ENCODE measurements around the gene ANXA2R.
A peak's percentile ranks its signal among the peaks of the same experiment; 100 is the strongest.
"Not testable (repeated sequence)": the region's sequence is repeated elsewhere in the genome, so short reads cannot be mapped to it uniquely, and the experiment has no call there.

Gene ANXA2R

GRCh38 chr5:43074987-43075318 is 34.8 kb upstream of the ANXA2R start:
- Histone ChIP-seq H3K4ac (ENCODE audit: low read depth in 1 of 2, low read length in 2 of 2) (no peak overlapping the region), H3K18ac (ENCODE audit: low read depth in 1 of 2, low read length in 2 of 2) (no peak overlapping the region), H2BK15ac (ENCODE audit: low read depth, poor library complexity, severe bottlenecking) (no peak overlapping the region), H3K36me3 (ENCODE audit: control insufficient read depth in 1 of 2, insufficient read depth in 2 of 2, low read depth in 1 of 2, low read length in 2 of 2) (peaks cover 27 to 28% of the 10 kb centered on the region in 2 experiments), H2BK12ac (ENCODE audit: low read length in 2 of 2) (no peak overlapping the region), H3K9me3 (ENCODE audit: control insufficient read depth, low read length) (no peaks in the 10 kb centered on the region), H3K9ac (ENCODE audit: low read length) (peak overlapping the region; percentile 57), H3K27ac (ENCODE audit: low read length, poor library complexity, severe bottlenecking) (no peak overlapping the region), H3K4me3 (ENCODE audit: insufficient read depth in 1 of 2, low read depth in 1 of 2, low read length in 2 of 2) (peak overlapping the region in 1 of 2 experiments; percentile 20), H3K23ac (ENCODE audit: low read length in 2 of 2) (no peak overlapping the region), H3K14ac (ENCODE audit: low read length in 2 of 2) (no peak overlapping the region), H3K79me1 (replicated peaks; ENCODE audit: low read length, poor library complexity, severe bottlenecking) (peaks cover 37% of the 10 kb centered on the region), H4K8ac (ENCODE audit: low read length) (peak overlapping the region; percentile 71), H2BK120ac (ENCODE audit: low read depth, low read length) (no peak overlapping the region), H2AFZ (ENCODE audit: low read depth, low read length) (no peak overlapping the region), H3K4me1 (ENCODE audit: control insufficient read depth, insufficient read depth, low read depth, low read length) (peaks cover 16% of the 10 kb centered on the region), H3K27me3 (ENCODE audit: control insufficient read depth in 1 of 2, insufficient read depth in 1 of 2, low read length in 2 of 2) (no peaks in the 10 kb centered on the region), H3K4me2 (ENCODE audit: low read length, poor library complexity, severe bottlenecking) (no peak overlapping the region), H2AK5ac (ENCODE audit: low read length, severe bottlenecking) (no peak overlapping the region), H2BK5ac (ENCODE audit: low read depth, low read length, poor library complexity, severe bottlenecking) (no peak overlapping the region), H4K91ac (ENCODE audit: low read length) (no peak overlapping the region)
- WGBS: 95% methylated on average over 9 of the region's 9 CpGs
- no peak for DNase-seq

- Histone ChIP-seq H3K4me2 (ENCODE audit: low read length, poor library complexity, severe bottlenecking) (no peak overlapping the region), H3K14ac (ENCODE audit: low read length in 2 of 2) (no peak overlapping the region), H2BK15ac (ENCODE audit: low read depth, poor library complexity, severe bottlenecking) (no peak overlapping the region), H3K27ac (ENCODE audit: low read length, poor library complexity, severe bottlenecking) (no peak overlapping the region), H3K9me3 (ENCODE audit: control insufficient read depth, low read length) (no peaks in the 10 kb centered on the region), H2AK5ac (ENCODE audit: low read length, severe bottlenecking) (no peak overlapping the region), H3K4me3 (ENCODE audit: insufficient read depth in 1 of 2, low read depth in 1 of 2, low read length in 2 of 2) (no peak overlapping the region), H3K27me3 (ENCODE audit: control insufficient read depth in 1 of 2, insufficient read depth in 1 of 2, low read length in 2 of 2) (no peaks in the 10 kb centered on the region), H3K4me1 (ENCODE audit: control insufficient read depth, insufficient read depth, low read depth, low read length) (peaks cover 14% of the 10 kb centered on the region), H3K18ac (ENCODE audit: low read depth in 1 of 2, low read length in 2 of 2) (no peak overlapping the region), H3K23ac (ENCODE audit: low read length in 2 of 2) (no peak overlapping the region), H2AFZ (ENCODE audit: low read depth, low read length) (no peak overlapping the region), H4K91ac (ENCODE audit: low read length) (no peak overlapping the region), H3K4ac (ENCODE audit: low read depth in 1 of 2, low read length in 2 of 2) (no peak overlapping the region), H2BK12ac (ENCODE audit: low read length in 2 of 2) (no peak overlapping the region), H4K8ac (ENCODE audit: low read length) (peak overlapping the region; percentile 20), H3K79me1 (replicated peaks; ENCODE audit: low read length, poor library complexity, severe bottlenecking) (peaks cover 38% of the 10 kb centered on the region), H3K36me3 (ENCODE audit: control insufficient read depth in 1 of 2, insufficient read depth in 2 of 2, low read depth in 1 of 2, low read length in 2 of 2) (peaks cover 24 to 31% of the 10 kb centered on the region in 2 experiments), H2BK120ac (ENCODE audit: low read depth, low read length) (no peak overlapping the region), H3K9ac (ENCODE audit: low read length) (no peak overlapping the region), H2BK5ac (ENCODE audit: low read depth, low read length, poor library complexity, severe bottlenecking) (no peak overlapping the region)
- DNase-seq: peak; percentile 30
- WGBS: 93% methylated on average over 12 of the region's 12 CpGs
Measured at GRCh38 chr5:43073597-43074546, 33.8 kb upstream of the ANXA2R start.

- H2BK120ac ChIP-seq (ENCODE audit: low read depth, low read length); H2AK5ac ChIP-seq (ENCODE audit: low read length, severe bottlenecking); H2BK5ac ChIP-seq (ENCODE audit: low read depth, low read length, poor library complexity, severe bottlenecking); H3K27ac ChIP-seq (ENCODE audit: low read length, poor library complexity, severe bottlenecking); H3K27me3 ChIP-seq (ENCODE audit: control insufficient read depth in 1 of 2, insufficient read depth in 1 of 2, low read length in 2 of 2); H3K23ac ChIP-seq (ENCODE audit: low read length in 2 of 2); DNase-seq; H3K4ac ChIP-seq (ENCODE audit: low read depth in 1 of 2, low read length in 2 of 2); H3K4me1 ChIP-seq (ENCODE audit: control insufficient read depth, insufficient read depth, low read depth, low read length); H3K14ac ChIP-seq (ENCODE audit: low read length in 2 of 2); H3K18ac ChIP-seq (ENCODE audit: low read depth in 1 of 2, low read length in 2 of 2); H4K8ac ChIP-seq (ENCODE audit: low read length); H2BK15ac ChIP-seq (ENCODE audit: low read depth, poor library complexity, severe bottlenecking); H3K9me3 ChIP-seq (ENCODE audit: control insufficient read depth, low read length); H2BK12ac ChIP-seq (ENCODE audit: low read length in 2 of 2); H4K91ac ChIP-seq (ENCODE audit: low read length); H2AFZ ChIP-seq (ENCODE audit: low read depth, low read length): not testable (repeated sequence)
- Histone ChIP-seq H3K79me1 (replicated peaks; ENCODE audit: low read length, poor library complexity, severe bottlenecking) (peaks cover 26% of the 10 kb centered on the region), H3K4me2 (ENCODE audit: low read length, poor library complexity, severe bottlenecking) (peak overlapping the region; percentile 64), H3K4me3 (ENCODE audit: insufficient read depth in 1 of 2, low read depth in 1 of 2, low read length in 2 of 2) (peak overlapping the region in 1 of 2 experiments; percentile 95), H3K36me3 (ENCODE audit: control insufficient read depth in 1 of 2, insufficient read depth in 2 of 2, low read depth in 1 of 2, low read length in 2 of 2) (peaks cover 15 to 23% of the 10 kb centered on the region in 2 experiments), H3K9ac (ENCODE audit: low read length) (peak overlapping the region; percentile 28)
- 100% methylated on average over 1 of the region's 3 CpGs for WGBS
Measured at GRCh38 chr5:43069401-43069720, 29.2 kb upstream of the ANXA2R start.

GRCh38 chr5:43068037-43068436 is 27.9 kb upstream of the ANXA2R start:
- H2AK5ac ChIP-seq (ENCODE audit: low read length, severe bottlenecking): peak overlapping the region; percentile 90
- peak overlapping the region in 1 of 2 experiments; percentile 24 for H3K4ac ChIP-seq (ENCODE audit: low read depth in 1 of 2, low read length in 2 of 2)
- H3K9ac ChIP-seq (ENCODE audit: low read length): peak overlapping the region; percentile 100
- H2AFZ ChIP-seq (ENCODE audit: low read depth, low read length): no peak overlapping the region
- peak overlapping the region; percentile 64 for H3K4me2 ChIP-seq (ENCODE audit: low read length, poor library complexity, severe bottlenecking)
- peak overlapping the region; percentile 37 for H2BK120ac ChIP-seq (ENCODE audit: low read depth, low read length)
- peak overlapping the region in 1 of 2 experiments; percentile 22 for H3K23ac ChIP-seq (ENCODE audit: low read length in 2 of 2)
- 81% methylated on average over 2 of the region's 2 CpGs for WGBS
- H3K18ac ChIP-seq (ENCODE audit: low read depth in 1 of 2, low read length in 2 of 2): no peak overlapping the region
- no peak overlapping the region for H2BK12ac ChIP-seq (ENCODE audit: low read length in 2 of 2)
- no peak overlapping the region for H3K14ac ChIP-seq (ENCODE audit: low read length in 2 of 2)
- no peak overlapping the region for H2BK5ac ChIP-seq (ENCODE audit: low read depth, low read length, poor library complexity, severe bottlenecking)
- no peak overlapping the region for H4K91ac ChIP-seq (ENCODE audit: low read length)
- DNase-seq: no peak
- peak overlapping the region in 1 of 2 experiments; percentile 95 for H3K4me3 ChIP-seq (ENCODE audit: insufficient read depth in 1 of 2, low read depth in 1 of 2, low read length in 2 of 2)
- H3K79me1 ChIP-seq (replicated peaks; ENCODE audit: low read length, poor library complexity, severe bottlenecking): peaks cover 16% of the 10 kb centered on the region
- peaks cover 10 to 23% of the 10 kb centered on the region in 2 experiments for H3K36me3 ChIP-seq (ENCODE audit: control insufficient read depth in 1 of 2, insufficient read depth in 2 of 2, low read depth in 1 of 2, low read length in 2 of 2)
- no peaks in the 10 kb centered on the region for H3K9me3 ChIP-seq (ENCODE audit: control insufficient read depth, low read length)
- peak overlapping the region; percentile 97 for H3K27ac ChIP-seq (ENCODE audit: low read length, poor library complexity, severe bottlenecking)
- H4K8ac ChIP-seq (ENCODE audit: low read length): no peak overlapping the region
- no peak overlapping the region for H2BK15ac ChIP-seq (ENCODE audit: low read depth, poor library complexity, severe bottlenecking)
- no peaks in the 10 kb centered on the region for H3K27me3 ChIP-seq (ENCODE audit: control insufficient read depth in 1 of 2, insufficient read depth in 1 of 2, low read length in 2 of 2)
- peaks cover 11% of the 10 kb centered on the region for H3K4me1 ChIP-seq (ENCODE audit: control insufficient read depth, insufficient read depth, low read depth, low read length)
